CD4-positive, CD25-positive, alpha-beta regulatory T cell (primary cell): Measurements from ENCODE around the gene SORCS2. TPM values are rescaled to one million over a fixed set of nuclear protein-coding genes. Genes with fewer than 3 reads are reported as not detected.

Source experiments
- ATAC-seq, 2 donors: fragments of 150-1000 bp; cut with Tn5 transposase; one replicate each; pipeline ENCODE4 v1.10.0; 2021; ENCODE audit warnings: low read depth in 2 of 2, moderate number of reproducible peaks in 2 of 2, moderate library complexity in 1 of 2
- DNase-seq, 3 donors: peaks; one replicate each; pipeline versions ENCODE4 v3.0.0 to v3.0.0-alpha.2; 2012 to 2022; ENCODE audit warnings: mixed read lengths in 1 of 3
- H3K27ac ChIP-seq: one replicate; pipeline ENCODE4 v1.7.0; 2013; ENCODE audit warnings: mild to moderate bottlenecking, low read length; ENCODE audit not compliant: insufficient read depth, poor library complexity, severe bottlenecking
- H3K27me3 ChIP-seq: one replicate; pipeline ENCODE4 v1.7.0; 2013; ENCODE audit warnings: low read length; ENCODE audit not compliant: control insufficient read depth, insufficient read depth
- H3K36me3 ChIP-seq: one replicate; pipeline ENCODE4 v1.7.0; 2013; ENCODE audit warnings: mild to moderate bottlenecking, low read length, moderate library complexity; ENCODE audit not compliant: control insufficient read depth, insufficient read depth
- H3K4me1 ChIP-seq: 2 replicates; pipeline ENCODE4 v1.7.0; 2013; ENCODE audit warnings: mild to moderate bottlenecking, low read length; ENCODE audit not compliant: insufficient read depth, control insufficient read depth, poor library complexity, severe bottlenecking
- H3K4me3 ChIP-seq: one replicate; pipeline ENCODE4 v1.7.0; 2013; ENCODE audit warnings: low read depth, mild to moderate bottlenecking, low read length, moderate library complexity
- H3K9me3 ChIP-seq, 2 experiments: 1 replicate in 1 of 2; 2 replicates in 1 of 2; pipeline ENCODE4 v1.7.0; 2013; ENCODE audit warnings: low read length in 2 of 2, mild to moderate bottlenecking in 1 of 2, moderate library complexity in 1 of 2; ENCODE audit not compliant: control insufficient read depth in 2 of 2
- H3K27ac Mint-ChIP-seq, 3 donors: one replicate each; pipeline ENCODE4 v1.8.0; 2020 to 2022; ENCODE audit warnings: mild to moderate bottlenecking in 3 of 3, mixed read lengths in 3 of 3, moderate library complexity in 2 of 3
- H3K27me3 Mint-ChIP-seq: one replicate; pipeline ENCODE4 v1.8.0; 2022; ENCODE audit warnings: mild to moderate bottlenecking, mixed read lengths
- H3K36me3 Mint-ChIP-seq: one replicate; pipeline ENCODE4 v1.8.0; 2020; ENCODE audit warnings: mixed read lengths
- H3K4me1 Mint-ChIP-seq, 4 donors: one replicate each; pipeline ENCODE4 v1.8.0; 2020 to 2022; ENCODE audit warnings: mixed read lengths in 4 of 4, mild to moderate bottlenecking in 1 of 4
- H3K4me3 Mint-ChIP-seq, 4 donors: one replicate each; pipeline ENCODE4 v1.8.0; 2020 to 2022; ENCODE audit warnings: mild to moderate bottlenecking in 4 of 4, mixed read lengths in 4 of 4, moderate library complexity in 3 of 4
- H3K9me3 Mint-ChIP-seq, 7 donors: one replicate each; pipeline ENCODE4 v1.8.0; 2020 to 2022; ENCODE audit warnings: mixed read lengths in 7 of 7, mild to moderate bottlenecking in 3 of 7, moderate library complexity in 2 of 7
- polyA plus RNA-seq, 4 donors: library from polyadenylated mRNA; unstranded; fragments of 300-500 nt; fragmentation: Illumina TruSeq; gene quantifications; one replicate each; pipeline ENCODE4 v1.2.3, GENCODE V29; 2021
- total RNA-seq: library from RNA; stranded (reverse); gene quantifications from one replicate; pipeline ENCODE4 v1.2.3, GENCODE V29; 2022

Gene SORCS2
- total and polyA plus RNA-seq, 5 donors from 2014 or later: not detected

GRCh38 chr4:7427831-7428260, 235.5 kb downstream of the SORCS2 start:
- no peaks in the 10 kb centered on the region for H3K27me3 ChIP-seq
- Mint-ChIP-seq H3K4me3 (no peak overlapping the region), H3K9me3 (no peaks in the 10 kb centered on the region), H3K27me3 (no peaks in the 10 kb centered on the region), H3K27ac (no peak overlapping the region), H3K4me1 (no peaks in the 10 kb centered on the region), H3K36me3 (no peaks in the 10 kb centered on the region)
- no peak for DNase-seq
- no peak for ATAC-seq
- no peak overlapping the region for H3K27ac ChIP-seq
- H3K4me3 ChIP-seq: no peak overlapping the region
- no peaks in the 10 kb centered on the region for H3K4me1 ChIP-seq
- H3K9me3 ChIP-seq: no peaks in the 10 kb centered on the region
- H3K36me3 ChIP-seq: no peaks in the 10 kb centered on the region

- no peak for DNase-seq
Observed at GRCh38 chr4:7428261-7429068, 236.1 kb downstream of the SORCS2 start.

GRCh38 chr4:7429069-7429416, 236.7 kb downstream of the SORCS2 start:
- no peaks in the 10 kb centered on the region for H3K36me3 Mint-ChIP-seq
- H3K4me3 ChIP-seq: no peak overlapping the region
- H3K27me3 Mint-ChIP-seq: no peaks in the 10 kb centered on the region
- no peaks in the 10 kb centered on the region for H3K4me1 ChIP-seq
- H3K4me1 Mint-ChIP-seq: no peaks in the 10 kb centered on the region
- H3K27ac ChIP-seq: no peak overlapping the region
- no peak overlapping the region for H3K27ac Mint-ChIP-seq
- DNase-seq (no peak), ATAC-seq (no peak)
- no peak overlapping the region for H3K4me3 Mint-ChIP-seq
- no peaks in the 10 kb centered on the region for H3K27me3 ChIP-seq
- no peaks in the 10 kb centered on the region for H3K9me3 ChIP-seq
- H3K36me3 ChIP-seq: no peaks in the 10 kb centered on the region
- no peaks in the 10 kb centered on the region for H3K9me3 Mint-ChIP-seq

More at GRCh38 chr4:7428261-7429068, 236.1 kb downstream of the SORCS2 start:
- no peak for ATAC-seq
- Histone ChIP-seq H3K4me1 (no peaks in the 10 kb centered on the region), H3K4me3 (no peak overlapping the region), H3K27me3 (no peaks in the 10 kb centered on the region), H3K9me3 (no peaks in the 10 kb centered on the region), H3K27ac (no peak overlapping the region), H3K36me3 (no peaks in the 10 kb centered on the region)
- no peaks in the 10 kb centered on the region for H3K27me3 Mint-ChIP-seq
- no peaks in the 10 kb centered on the region for H3K4me1 Mint-ChIP-seq
- H3K9me3 Mint-ChIP-seq: no peaks in the 10 kb centered on the region
- no peak overlapping the region for H3K4me3 Mint-ChIP-seq
- no peaks in the 10 kb centered on the region for H3K36me3 Mint-ChIP-seq
- H3K27ac Mint-ChIP-seq: no peak overlapping the region

GRCh38 chr4:7429601-7430078, 237.3 kb downstream of the SORCS2 start:
- no peak overlapping the region for H3K27ac Mint-ChIP-seq
- no peaks in the 10 kb centered on the region for H3K9me3 Mint-ChIP-seq
- H3K4me3 Mint-ChIP-seq: no peak overlapping the region
- ATAC-seq: no peak
- no peaks in the 10 kb centered on the region for H3K27me3 Mint-ChIP-seq
- Histone ChIP-seq H3K4me3 (no peak overlapping the region), H3K27ac (no peak overlapping the region), H3K36me3 (no peaks in the 10 kb centered on the region), H3K4me1 (no peaks in the 10 kb centered on the region), H3K9me3 (no peaks in the 10 kb centered on the region), H3K27me3 (no peaks in the 10 kb centered on the region)
- no peaks in the 10 kb centered on the region for H3K4me1 Mint-ChIP-seq
- no peaks in the 10 kb centered on the region for H3K36me3 Mint-ChIP-seq
- no peak for DNase-seq

- Histone ChIP-seq H3K9me3 (no peaks in the 10 kb centered on the region), H3K4me1 (no peaks in the 10 kb centered on the region)
- H3K4me1 Mint-ChIP-seq: no peaks in the 10 kb centered on the region
Observed at GRCh38 chr4:7430368-7430964, 238.1 kb downstream of the SORCS2 start.

GRCh38 chr4:7430965-7431695, 238.8 kb downstream of the SORCS2 start:
- H3K27me3 ChIP-seq: no peaks in the 10 kb centered on the region
- no peaks in the 10 kb centered on the region for H3K9me3 ChIP-seq
- Mint-ChIP-seq H3K27ac (no peak overlapping the region), H3K9me3 (no peaks in the 10 kb centered on the region), H3K4me1 (no peaks in the 10 kb centered on the region), H3K27me3 (no peaks in the 10 kb centered on the region), H3K4me3 (no peak overlapping the region), H3K36me3 (no peaks in the 10 kb centered on the region)
- ATAC-seq (no peak), DNase-seq (no peak)
- H3K4me1 ChIP-seq: no peaks in the 10 kb centered on the region
- no peak overlapping the region for H3K4me3 ChIP-seq
- no peaks in the 10 kb centered on the region for H3K36me3 ChIP-seq
- H3K27ac ChIP-seq: no peak overlapping the region

More at GRCh38 chr4:7430368-7430964, 238.1 kb downstream of the SORCS2 start:
- Mint-ChIP-seq H3K27me3 (no peaks in the 10 kb centered on the region), H3K27ac (no peak overlapping the region), H3K9me3 (no peaks in the 10 kb centered on the region), H3K4me3 (no peak overlapping the region), H3K36me3 (no peaks in the 10 kb centered on the region)
- ATAC-seq (no peak), DNase-seq (no peak)
- H3K27ac ChIP-seq: no peak overlapping the region
- no peaks in the 10 kb centered on the region for H3K27me3 ChIP-seq
- no peaks in the 10 kb centered on the region for H3K36me3 ChIP-seq
- no peak overlapping the region for H3K4me3 ChIP-seq

GRCh38 chr4:7431696-7432530, 239.6 kb downstream of the SORCS2 start:
- Mint-ChIP-seq H3K4me3 (no peak overlapping the region), H3K27ac (no peak overlapping the region), H3K36me3 (no peaks in the 10 kb centered on the region), H3K4me1 (no peaks in the 10 kb centered on the region), H3K9me3 (no peaks in the 10 kb centered on the region), H3K27me3 (no peaks in the 10 kb centered on the region)
- ATAC-seq (no peak), DNase-seq (no peak)
- no peak overlapping the region for H3K27ac ChIP-seq
- no peaks in the 10 kb centered on the region for H3K27me3 ChIP-seq
- no peaks in the 10 kb centered on the region for H3K9me3 ChIP-seq
- no peak overlapping the region for H3K4me3 ChIP-seq
- H3K4me1 ChIP-seq: no peaks in the 10 kb centered on the region
- H3K36me3 ChIP-seq: no peaks in the 10 kb centered on the region
